OCI-LY3 (cell line): ENCODE data around the gene LPP.

ENCODE experiments used
- H2AFZ ChIP-seq: fragments of 200-600, 300-600 bp; shearing (Covaris generic); 2 replicates; pipeline ENCODE4 v1.6.0; 2014; ENCODE audit warnings: antibody characterized with exemption, low read depth, low read length
- H3K27ac ChIP-seq: fragments of 200-600, 300-600 bp; sonication (generic); 2 replicates; pipeline ENCODE4 v1.5.1; 2014; ENCODE audit warnings: mild to moderate bottlenecking, low read length, moderate library complexity, mixed read lengths
- H3K27me3 ChIP-seq: fragments of 200-600, 300-600 bp; sonication (generic); 2 replicates; pipeline ENCODE4 v1.6.1; 2014; ENCODE audit warnings: low read depth, low read length, mixed read lengths
- H3K36me3 ChIP-seq: fragments of 200-600, 300-600 bp; sonication (generic); replicated peaks from 2 replicates; pipeline ENCODE3; 2014; ENCODE audit warnings: low read depth, low read length, mixed read lengths
- H3K4me1 ChIP-seq: fragments of 300-600, 200-600 bp; sonication (generic); 2 replicates; pipeline ENCODE4 v1.6.1; 2014; ENCODE audit warnings: low read length, mixed read lengths
- H3K4me2 ChIP-seq: fragments of 200-600, 300-600 bp; sonication (generic); 2 replicates; pipeline ENCODE4 v1.6.1; 2014; ENCODE audit warnings: low read length, mixed read lengths
- H3K4me3 ChIP-seq: fragments of 300-600, 200-600 bp; sonication (generic); 2 replicates; pipeline ENCODE4 v1.5.1; 2014; ENCODE audit warnings: antibody characterized with exemption, mild to moderate bottlenecking, low read length, moderate library complexity
- H3K79me2 ChIP-seq: fragments of 300-600, 200-600 bp; shearing (Covaris generic); 2 replicates; pipeline ENCODE4 v1.6.1; 2014; ENCODE audit warnings: mild to moderate bottlenecking, low read length, mixed read lengths
- H3K9ac ChIP-seq: fragments of 300-600, 200-600 bp; shearing (Covaris generic); 2 replicates; pipeline ENCODE4 v1.6.0; 2014; ENCODE audit warnings: mild to moderate bottlenecking, low read length, moderate library complexity
- H3K9me3 ChIP-seq: fragments of 200-600, 300-600 bp; shearing (Covaris generic); 2 replicates; pipeline ENCODE4 v1.6.1; 2014; ENCODE audit warnings: low read length, mixed read lengths; ENCODE audit not compliant: insufficient read depth
- H4K20me1 ChIP-seq: fragments of 200-600, 300-600 bp; sonication (generic); 2 replicates; pipeline ENCODE4 v1.6.1; 2016; ENCODE audit warnings: low read length, mixed read lengths; ENCODE audit not compliant: insufficient read depth
- CTCF ChIP-seq: fragments of 200-600, 300-600 bp; sonication (generic); IDR thresholded peaks from 2 replicates; pipeline ENCODE4 v1.5.1; 2014; ENCODE audit warnings: antibody characterized with exemption, low read length, low read depth
- EZH2phosphoT487 ChIP-seq: fragments of 200-600 bp; shearing (Covaris generic); IDR thresholded peaks from 2 replicates; pipeline ENCODE4 v1.6.1; 2018; ENCODE audit warnings: antibody characterized with exemption, mixed run types, low read depth

Gene LPP

GRCh38 chr3:188822411-188822810 is 668.5 kb downstream of the LPP start:
- Histone ChIP-seq H3K9me3 (no peaks in the 10 kb centered on the region), H3K27ac (no peak overlapping the region), H3K79me2 (no peaks in the 10 kb centered on the region), H4K20me1 (no peaks in the 10 kb centered on the region), H3K4me2 (no peak overlapping the region), H3K27me3 (no peaks in the 10 kb centered on the region), H3K9ac (no peak overlapping the region), H3K4me1 (peaks cover 20% of the 10 kb centered on the region), H3K4me3 (no peak overlapping the region), H3K36me3 (no peaks in the 10 kb centered on the region), H2AFZ (peak overlapping the region; percentile 29; the same call in 1 of the 2 replicates)
- TF ChIP-seq EZH2phosphoT487 (no peak), CTCF (no peak)

GRCh38 chr3:188824566-188824965 is 670.6 kb downstream of the LPP start:
- TF ChIP-seq EZH2phosphoT487 = no peak
- no peak for TF ChIP-seq CTCF
- no peak overlapping the region for H3K4me3 ChIP-seq
- no peaks in the 10 kb centered on the region for H3K36me3 ChIP-seq
- no peak overlapping the region for H3K9ac ChIP-seq
- H3K4me2 ChIP-seq = no peak overlapping the region
- H3K4me1 ChIP-seq = peaks cover 23% of the 10 kb centered on the region
- no peaks in the 10 kb centered on the region for H4K20me1 ChIP-seq
- H3K27ac ChIP-seq = no peak overlapping the region
- no peak overlapping the region for H2AFZ ChIP-seq
- no peaks in the 10 kb centered on the region for H3K9me3 ChIP-seq
- no peaks in the 10 kb centered on the region for H3K27me3 ChIP-seq
- no peaks in the 10 kb centered on the region for H3K79me2 ChIP-seq

- H3K9ac ChIP-seq = no peak overlapping the region
- H4K20me1 ChIP-seq = no peaks in the 10 kb centered on the region
- TF ChIP-seq CTCF (no peak), EZH2phosphoT487 (no peak)
- no peaks in the 10 kb centered on the region for H3K9me3 ChIP-seq
- no peak overlapping the region for H3K27ac ChIP-seq
- no peak overlapping the region for H2AFZ ChIP-seq
- peaks cover 29% of the 10 kb centered on the region for H3K4me1 ChIP-seq
- H3K79me2 ChIP-seq = no peaks in the 10 kb centered on the region
- no peaks in the 10 kb centered on the region for H3K36me3 ChIP-seq
- no peak overlapping the region for H3K4me3 ChIP-seq
- no peaks in the 10 kb centered on the region for H3K27me3 ChIP-seq
- H3K4me2 ChIP-seq = no peak overlapping the region
Measured at GRCh38 chr3:188825901-188826300, 671.9 kb downstream of the LPP start.

GRCh38 chr3:188826574-188826973 is 672.6 kb downstream of the LPP start:
- H4K20me1 ChIP-seq = no peaks in the 10 kb centered on the region
- H3K4me1 ChIP-seq = peaks cover 34% of the 10 kb centered on the region
- H3K27ac ChIP-seq = no peak overlapping the region
- no peak overlapping the region for H3K4me2 ChIP-seq
- H3K27me3 ChIP-seq = no peaks in the 10 kb centered on the region
- no peak overlapping the region for H3K9ac ChIP-seq
- no peak for TF ChIP-seq CTCF
- TF ChIP-seq EZH2phosphoT487 = no peak
- no peaks in the 10 kb centered on the region for H3K79me2 ChIP-seq
- H3K9me3 ChIP-seq = no peaks in the 10 kb centered on the region
- no peak overlapping the region for H2AFZ ChIP-seq
- H3K36me3 ChIP-seq = no peaks in the 10 kb centered on the region
- H3K4me3 ChIP-seq = no peak overlapping the region
